GM18520 (cell line): ENCODE results near the gene SLC1A1.

Source experiments
- ATAC-seq: cut with Tn5 transposase; IDR thresholded peaks from one replicate; pipeline ENCODE4 v1.9.1; 2021; ENCODE audit not compliant: unreplicated experiment

The SLC1A1 gene

DNA sequence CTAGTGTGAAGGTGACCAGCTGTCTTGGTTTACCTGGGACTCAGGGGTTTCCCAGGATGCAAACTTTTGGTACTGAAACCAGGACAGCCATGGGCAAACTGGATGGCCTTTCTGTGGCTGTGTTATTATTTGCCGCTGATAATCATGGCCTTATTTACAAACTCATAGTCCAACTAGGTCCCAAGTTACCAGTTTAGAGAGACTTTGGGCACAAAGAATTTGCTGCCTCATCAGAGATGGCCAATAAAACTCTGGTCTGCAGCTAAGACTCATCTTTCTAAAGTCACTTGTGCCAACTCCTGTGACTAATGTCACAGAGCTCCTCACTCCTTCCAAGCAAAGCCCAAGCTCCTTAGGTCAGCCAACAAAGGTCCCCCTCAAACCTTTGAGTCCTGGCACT, 124.4 kb downstream of the SLC1A1 start:
- ATAC-seq, result no peak

DNA sequence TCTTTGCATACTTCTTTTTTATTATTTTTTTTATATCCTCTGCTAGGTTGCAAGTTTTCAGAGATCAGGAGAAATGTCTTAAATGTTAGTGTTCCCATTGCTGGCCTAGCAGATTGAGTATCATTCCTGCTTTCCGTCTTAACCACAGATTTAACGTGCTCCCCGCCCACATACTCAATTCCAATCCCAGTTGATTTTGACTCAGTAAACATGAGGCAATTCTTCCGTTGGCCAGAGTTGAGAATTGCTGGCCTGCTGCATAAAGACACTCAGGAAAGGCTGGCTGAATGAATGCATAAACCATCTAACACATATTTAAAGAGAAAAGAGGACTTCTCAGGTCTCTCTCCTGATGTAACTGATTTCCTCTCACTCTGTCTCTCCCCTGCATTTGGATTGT, 125.0 kb downstream of the SLC1A1 start:
- no peak for ATAC-seq

DNA sequence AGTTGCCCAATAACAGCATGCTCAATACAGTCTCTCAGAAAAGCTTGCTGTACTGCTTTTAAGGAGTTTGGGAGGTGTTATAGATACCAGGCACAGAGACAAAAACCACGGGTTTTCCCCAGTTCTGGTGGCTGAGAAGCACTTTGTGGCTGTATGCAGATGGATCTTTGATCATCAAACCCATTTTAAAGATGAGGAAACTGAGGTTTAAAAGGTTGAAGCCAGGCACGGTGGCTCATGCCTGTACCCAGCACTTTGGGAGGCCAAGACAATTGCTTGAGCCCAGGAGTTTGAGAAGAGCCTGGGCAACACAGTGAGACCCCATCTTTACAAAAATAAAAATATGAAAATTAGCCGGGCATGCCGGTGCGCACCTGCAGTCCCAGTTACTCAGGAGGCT, 125.5 kb downstream of the SLC1A1 start:
- ATAC-seq, result no peak

DNA sequence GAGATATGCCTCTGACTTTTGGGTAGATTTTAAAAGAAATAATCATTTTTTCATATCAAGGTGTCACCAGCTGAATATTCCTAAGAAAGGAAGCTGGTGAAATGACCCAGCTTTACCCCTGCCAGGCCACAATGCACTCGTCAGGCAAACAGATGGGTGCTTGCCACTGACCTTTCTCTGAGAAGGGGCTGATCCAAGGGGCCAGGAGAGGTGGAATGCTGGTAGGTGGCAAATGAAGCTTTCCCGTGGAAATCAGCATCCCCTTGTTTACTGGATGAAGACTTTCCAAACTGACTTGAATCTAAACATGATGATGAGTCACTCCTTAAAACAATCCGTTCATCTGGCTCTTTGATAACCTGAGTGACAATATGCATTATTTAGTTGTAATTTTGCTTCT, 127.5 kb downstream of the SLC1A1 start:
- no peak for ATAC-seq

DNA sequence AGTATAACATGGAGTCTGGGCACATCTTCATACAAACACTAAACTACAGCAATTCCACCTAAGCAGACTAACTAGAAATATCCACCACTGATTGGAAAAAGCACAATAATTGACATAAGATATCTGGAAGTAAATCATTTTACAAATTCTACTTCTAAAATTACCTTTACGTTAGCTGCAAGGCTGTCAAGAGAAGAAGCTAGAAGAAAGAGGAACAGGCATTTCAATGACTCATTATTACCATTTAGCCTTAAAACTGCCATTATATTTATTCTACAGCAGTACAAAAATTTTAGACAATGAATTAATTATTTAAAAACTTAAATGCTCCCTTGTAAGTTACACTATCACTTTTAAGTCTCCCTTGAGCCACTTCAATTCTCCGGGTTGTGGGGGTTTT, 128.4 kb downstream of the SLC1A1 start:
- ATAC-seq, result no peak

DNA sequence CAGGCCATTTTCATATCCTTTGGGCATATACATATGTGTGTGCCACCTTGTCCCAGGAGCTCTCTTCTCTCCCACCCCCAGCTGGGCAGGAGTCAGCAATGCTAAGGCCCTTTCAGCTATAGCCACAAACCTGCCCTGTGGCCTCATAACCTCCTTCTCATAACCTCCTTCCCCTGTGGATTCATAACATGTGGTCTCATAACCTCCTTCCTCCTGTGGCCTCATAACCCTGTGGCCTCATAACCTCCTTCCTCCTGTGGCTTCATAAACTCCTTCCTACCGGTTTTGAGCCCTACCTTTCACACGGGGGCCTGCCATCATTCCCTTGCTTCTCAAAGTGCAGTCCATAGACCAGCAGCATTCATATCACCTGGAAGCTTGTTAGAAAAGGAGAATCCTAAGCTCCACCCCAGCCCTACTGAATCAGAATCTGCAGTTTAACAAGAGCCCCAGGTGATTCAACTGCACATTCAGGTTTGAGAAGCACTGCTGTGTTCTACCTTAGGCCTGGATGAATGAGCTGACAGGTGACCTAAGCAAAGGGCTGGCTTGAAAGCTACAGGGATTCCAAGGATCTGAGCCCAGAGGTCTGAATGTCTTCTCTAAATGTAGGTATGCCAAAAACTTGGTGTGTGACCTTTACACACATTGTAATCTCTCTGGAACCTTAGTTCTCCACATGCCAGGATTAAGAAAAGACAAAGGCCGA, 129.9 kb downstream of the SLC1A1 start:
- ATAC-seq, result no peak

DNA sequence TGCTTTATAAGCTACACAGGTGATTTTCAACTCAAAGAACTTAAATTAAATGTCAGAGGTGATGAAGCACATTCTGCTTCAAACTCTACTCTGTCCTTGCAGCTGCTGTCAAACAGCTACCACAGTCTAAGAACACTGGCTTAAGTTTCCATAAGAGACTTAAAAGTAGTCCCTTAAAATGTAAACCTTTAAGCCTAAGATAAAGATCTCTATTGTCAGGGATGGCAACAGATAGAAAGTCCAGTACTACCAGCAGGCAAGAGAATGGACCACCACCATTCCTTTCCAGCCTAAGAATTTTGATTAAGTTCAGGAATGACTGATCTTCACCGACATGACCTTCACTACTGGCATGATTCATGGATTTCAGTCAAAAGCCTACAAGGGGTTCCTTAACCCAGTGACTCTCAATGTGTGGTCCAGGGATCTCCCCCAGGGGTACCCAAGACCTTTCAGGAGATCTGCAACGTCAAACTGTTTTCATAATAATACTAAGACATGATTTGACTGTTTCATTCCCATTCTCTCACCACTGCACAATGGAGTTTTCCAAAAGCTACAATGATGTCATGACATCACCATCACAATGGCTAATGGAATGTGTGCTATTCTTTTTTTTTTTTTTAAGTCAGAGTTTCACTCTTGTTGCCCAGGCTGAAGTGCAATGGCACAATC, 130.8 kb downstream of the SLC1A1 start:
- no peak for ATAC-seq

DNA sequence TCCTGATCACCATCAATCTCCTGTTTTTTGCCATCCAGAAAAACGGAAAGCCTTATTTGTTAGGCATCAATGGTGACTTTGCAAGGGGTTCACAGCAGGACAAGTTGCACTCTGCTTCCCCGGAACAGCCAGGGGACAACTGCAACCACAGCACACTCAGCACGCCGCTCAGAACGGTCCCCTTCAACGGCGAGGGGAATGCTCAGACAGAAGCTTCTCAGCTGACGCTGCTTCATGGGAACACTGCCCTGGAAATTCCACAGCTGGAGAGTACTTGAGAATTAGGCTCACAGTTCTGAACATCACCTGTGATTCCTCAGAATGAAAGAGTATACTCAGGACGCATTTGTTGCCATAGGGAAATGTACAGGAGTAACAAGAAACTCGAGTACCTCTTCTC, 131.7 kb downstream of the SLC1A1 start:
- no peak for ATAC-seq

DNA sequence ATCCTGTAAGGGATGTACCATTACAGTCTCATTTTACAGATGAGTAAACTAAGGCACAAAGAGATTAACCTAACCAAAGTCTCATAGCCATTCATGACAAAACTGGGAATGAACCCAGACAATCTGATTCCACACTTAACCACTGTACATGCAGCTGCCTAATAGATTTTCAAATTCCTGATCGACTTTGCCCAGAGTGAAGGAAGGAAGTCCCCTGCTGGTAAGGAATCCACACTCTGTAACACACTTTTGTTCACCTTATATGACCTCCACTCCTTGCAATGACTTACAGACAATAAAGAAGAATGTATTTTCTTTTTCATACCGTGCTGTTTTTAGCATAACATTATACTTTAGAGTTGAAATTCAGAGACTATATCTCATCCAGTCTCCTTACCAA, 140.6 kb downstream of the SLC1A1 start:
- no peak for ATAC-seq
